Measurements from ENCODE around the gene CDKL4.

DNA sequence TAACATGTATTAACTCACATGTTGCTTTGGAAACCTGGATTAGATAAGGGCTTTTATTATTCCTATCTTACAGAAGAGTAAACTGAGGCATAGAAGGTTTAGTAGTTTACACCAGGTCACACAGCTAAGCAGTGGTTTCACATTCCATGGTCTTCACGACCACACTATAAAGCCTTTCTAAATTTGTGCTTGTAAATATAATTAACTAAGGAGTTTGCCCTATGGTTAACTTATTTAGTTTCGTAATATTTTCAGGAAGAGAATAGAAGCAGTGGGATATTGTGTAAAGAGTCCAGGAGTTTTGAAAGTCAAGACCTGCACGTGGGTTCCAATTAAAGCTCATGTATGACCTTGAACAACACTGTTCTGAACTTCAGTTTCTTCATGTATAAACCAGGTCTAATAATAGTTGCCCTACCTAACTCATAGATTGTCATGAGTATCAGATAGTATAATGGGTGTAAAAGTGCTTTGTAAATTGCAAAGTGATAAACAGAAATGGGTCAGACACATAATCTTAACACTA is 103.4 kb downstream of the CDKL4 start:
- TF ChIP-seq, protein P1, sequence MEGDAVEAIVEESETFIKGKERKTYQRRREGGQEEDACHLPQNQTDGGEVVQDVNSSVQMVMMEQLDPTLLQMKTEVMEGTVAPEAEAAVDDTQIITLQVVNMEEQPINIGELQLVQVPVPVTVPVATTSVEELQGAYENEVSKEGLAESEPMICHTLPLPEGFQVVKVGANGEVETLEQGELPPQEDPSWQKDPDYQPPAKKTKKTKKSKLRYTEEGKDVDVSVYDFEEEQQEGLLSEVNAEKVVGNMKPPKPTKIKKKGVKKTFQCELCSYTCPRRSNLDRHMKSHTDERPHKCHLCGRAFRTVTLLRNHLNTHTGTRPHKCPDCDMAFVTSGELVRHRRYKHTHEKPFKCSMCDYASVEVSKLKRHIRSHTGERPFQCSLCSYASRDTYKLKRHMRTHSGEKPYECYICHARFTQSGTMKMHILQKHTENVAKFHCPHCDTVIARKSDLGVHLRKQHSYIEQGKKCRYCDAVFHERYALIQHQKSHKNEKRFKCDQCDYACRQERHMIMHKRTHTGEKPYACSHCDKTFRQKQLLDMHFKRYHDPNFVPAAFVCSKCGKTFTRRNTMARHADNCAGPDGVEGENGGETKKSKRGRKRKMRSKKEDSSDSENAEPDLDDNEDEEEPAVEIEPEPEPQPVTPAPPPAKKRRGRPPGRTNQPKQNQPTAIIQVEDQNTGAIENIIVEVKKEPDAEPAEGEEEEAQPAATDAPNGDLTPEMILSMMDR (IDR thresholded peaks at IDR 0.05; ENCODE audit: low read depth, low read length) = no peak
- TF ChIP-seq EZH2phosphoT487 (IDR thresholded peaks at IDR 0.05; ENCODE audit: low read depth) = no peak
